ENCODE results near the gene CDH13. TPM values are rescaled to one million over a fixed set of nuclear protein-coding genes. Genes with fewer than 3 reads are reported as not detected.

CDH13 gene
- total and polyA plus RNA-seq, 2 of the 8 experiments (the other 6 are each of a cell fraction or from before 2014, with no cell fraction given) = 2.3 to 2.4 TPM

DNA sequence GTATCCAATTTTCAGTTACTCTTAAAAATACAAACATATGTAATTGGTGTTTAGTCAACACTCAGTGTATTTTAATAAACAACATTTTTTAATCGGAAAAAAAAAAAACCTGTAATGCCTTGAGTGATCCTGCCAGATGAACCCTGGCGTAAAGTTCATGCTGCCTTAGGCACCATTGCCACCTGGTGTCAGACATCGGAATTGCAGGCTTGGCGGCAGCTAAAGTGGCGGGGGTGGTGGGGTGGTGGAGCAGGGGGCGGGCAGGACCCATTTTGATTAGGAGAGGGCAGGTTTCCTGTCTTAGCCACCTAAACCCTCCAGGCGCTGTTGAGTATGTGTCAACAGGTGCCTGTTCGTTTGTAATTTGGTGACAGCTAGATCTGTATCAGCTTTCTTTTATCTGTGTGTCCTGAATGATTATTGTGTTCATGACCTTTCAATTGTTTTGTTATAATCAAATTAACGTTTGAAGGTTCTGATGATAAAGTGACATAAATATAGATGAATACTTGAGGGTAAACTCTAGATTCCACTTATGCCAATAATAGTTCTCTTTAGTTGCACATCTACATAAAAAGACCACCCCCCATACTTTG is 588.7 kb downstream of the CDH13 start:
- Histone ChIP-seq H3K4me1 (replicated peaks in 1 of 4; ENCODE audit: control insufficient read depth in 3 of 4, insufficient read depth in 4 of 4, low read length in 3 of 4) (peaks cover 0 to 8% (median 0%) of the 10 kb centered on the region in 4 experiments; a peak in 3 of 7 replicates), H3K79me2 (ENCODE audit: control insufficient read depth in 1 of 2, insufficient read depth in 2 of 2, low read length in 2 of 2) (no peaks in the 10 kb centered on the region), H3K4ac (replicated peaks; ENCODE audit: insufficient read length, low read depth, low read length) (no peak overlapping the region), H2BK5ac (ENCODE audit: low read depth, low read length) (no peak overlapping the region), H2BK15ac (ENCODE audit: low read length) (no peak overlapping the region), H3K18ac (ENCODE audit: extremely low read depth, low read length) (no peak overlapping the region), H4K20me1 (replicated peaks in 1 of 2; ENCODE audit: control insufficient read depth in 1 of 2, insufficient read depth in 2 of 2, low read length in 2 of 2) (no peaks in the 10 kb centered on the region), H3K4me3 (ENCODE audit: extremely low read depth in 1 of 4, insufficient read depth in 2 of 4, low read depth in 3 of 4, low read length in 4 of 4) (no peak overlapping the region), H2BK12ac (ENCODE audit: low read depth, low read length) (no peak overlapping the region), H3K23me2 (ENCODE audit: low read depth, low read length) (no peaks in the 10 kb centered on the region), H2BK120ac (replicated peaks; ENCODE audit: low read depth, low read length) (no peak overlapping the region), H4K91ac (replicated peaks; ENCODE audit: insufficient read length, low read length) (no peak overlapping the region), H4K5ac (ENCODE audit: insufficient read length, low read depth, low read length) (no peak overlapping the region), H3K9me3 (ENCODE audit: insufficient read depth in 2 of 2, low read depth in 1 of 2, low read length in 1 of 2) (no peaks in the 10 kb centered on the region), H3K79me1 (ENCODE audit: low read depth, low read length) (no peaks in the 10 kb centered on the region), H4K8ac (ENCODE audit: extremely low read depth, insufficient read depth, low read length) (no peak overlapping the region), H2AK5ac (ENCODE audit: low read depth, low read length) (no peak overlapping the region), H3K27me3 (replicated peaks in 1 of 4; ENCODE audit: control insufficient read depth in 3 of 4, extremely low read depth in 1 of 4, insufficient read depth in 3 of 4, low read length in 3 of 4) (peaks cover 0 to 1% (median 0%) of the 10 kb centered on the region in 4 experiments; a peak in 1 of 7 replicates), H3K14ac (ENCODE audit: insufficient read length) (no peak overlapping the region), H3K23ac (ENCODE audit: insufficient read length) (no peak overlapping the region), H3K27ac (ENCODE audit: low read depth, low read length) (no peak overlapping the region), H2BK20ac (ENCODE audit: low read length) (no peak overlapping the region), H3K36me3 (ENCODE audit: control insufficient read depth in 2 of 4, insufficient read depth in 4 of 4, low read length in 3 of 4) (no peaks in the 10 kb centered on the region), H3K9ac (replicated peaks in 1 of 4; ENCODE audit: extremely low read depth in 1 of 4, low read depth in 3 of 4, low read length in 3 of 4) (no peak overlapping the region), H3K4me2 (ENCODE audit: insufficient read depth in 1 of 2, low read depth in 2 of 2, low read length in 2 of 2) (no peak overlapping the region), H3K56ac (replicated peaks; ENCODE audit: insufficient read length, low read depth, low read length) (no peak overlapping the region), H2AFZ (ENCODE audit: low read length) (no peak overlapping the region)
- POLR2A ChIA-PET (ENCODE audit: partially characterized antibody) = interaction anchor here (0.6 kb wide), 1 partner anchor 87 kb away, joined by 3 read pairs; no protein-coding TSS in a partner anchor
- CTCF ChIA-PET (ENCODE audit: partially characterized antibody) = interaction anchor here (0.6 to 2.3 kb wide), 30 partner anchors 11 to 951 kb away, joined by 3 to 10 read pairs (median 4); no protein-coding TSS in a partner anchor
- TF ChIP-seq CTCF (IDR thresholded peaks at IDR 0.05; ENCODE audit: control extremely low read depth in 1 of 3, insufficient read depth in 1 of 3, low read depth in 1 of 3, low read length in 3 of 3) (peak; percentile 84 to 94 (median 93)), CREB1 (IDR thresholded peaks at IDR 0.05) (no peak), NANOG (IDR thresholded peaks at IDR 0.05; ENCODE audit: insufficient read depth, low read depth, low read length, poor library complexity, severe bottlenecking) (peak; percentile 7), RAD21 (IDR thresholded peaks at IDR 0.05 in 1 of 2, conservative IDR thresholded peaks at IDR 0.05 in 1 of 2; ENCODE audit: low read depth in 2 of 2, low read length in 2 of 2) (peak; percentile 93 to 97), RFX5 (IDR thresholded peaks at IDR 0.05; ENCODE audit: borderline replicate concordance, low read depth, low read length) (no peak), FOSL1 (IDR thresholded peaks at IDR 0.05; ENCODE audit: insufficient read depth, low read depth, low read length) (no peak), CHD1 (IDR thresholded peaks at IDR 0.05; ENCODE audit: low read depth, low read length) (no peak), YY1 (IDR thresholded peaks at IDR 0.05; ENCODE audit: low read depth, low read length) (peak; percentile 74), RXRA (IDR thresholded peaks at IDR 0.05; ENCODE audit: insufficient read depth, low read depth, low read length) (0 out of 2 replicates have a peak, but pooled peaks have one; percentile 59), EGR1 (IDR thresholded peaks at IDR 0.05; ENCODE audit: borderline replicate concordance, low read depth, low read length) (peak; percentile 63; the same call in 1 of the 2 replicates)
- DNase-seq (ENCODE audit: low read depth in 1 of 2, low spot score in 2 of 2) (peak; percentile 47 to 97), FAIRE-seq (no peak)
- WGBS, 2 experiments (ENCODE audit: extremely low coverage in 1 of 2, insufficient coverage in 1 of 2, insufficient read length in 1 of 2, insufficient replicate concordance in 2 of 2, low coverage in 1 of 2, low lambda C conversion rate in 2 of 2, missing lambda C conversion rate in 1 of 2) = 33% methylated on average over 9 of the region's 9 CpGs; no CpG with 5 or more reads in 1 of the 2 experiments
